Measurements from ENCODE around the gene RNASE4.

RNASE4 gene

DNA sequence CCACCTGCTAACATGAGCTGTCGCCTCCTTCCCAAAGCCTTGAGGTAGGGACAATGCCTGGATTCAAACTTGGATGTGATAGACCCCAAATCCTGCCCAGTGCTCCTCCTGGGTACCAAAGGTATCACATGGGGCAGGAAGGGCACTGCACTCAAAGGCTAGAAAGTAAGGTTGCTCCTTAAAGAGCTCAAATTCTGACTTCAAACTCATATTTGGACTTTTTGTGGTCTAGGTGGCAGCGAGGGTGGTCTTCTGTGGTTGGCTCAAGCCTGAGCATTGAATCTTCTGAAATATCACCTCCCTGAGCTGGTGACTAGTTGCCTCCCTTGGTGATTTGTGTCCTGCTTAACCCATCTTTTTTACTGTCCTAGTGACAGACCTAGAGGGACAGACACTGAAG lies 8.3 kb upstream of the RNASE4 start:
- DNase-seq, result no peak

DNA sequence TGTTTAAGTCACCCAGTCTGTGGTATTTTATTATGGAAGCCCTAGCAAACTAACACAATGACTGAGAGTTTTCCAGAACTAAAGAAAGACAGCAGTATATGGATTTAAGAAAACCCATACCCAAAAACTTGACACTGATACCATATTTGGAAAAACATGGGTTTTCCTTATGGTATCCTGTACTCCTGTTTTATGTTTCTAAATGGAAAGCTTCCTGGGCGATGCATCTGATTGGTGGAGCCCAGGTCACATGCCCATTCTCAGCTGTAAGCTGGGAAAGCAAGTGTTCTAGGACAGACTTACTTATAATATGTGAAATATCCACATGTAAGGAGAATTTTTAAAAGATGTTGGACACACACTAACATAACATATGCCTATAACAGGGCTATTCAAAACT lies 4.5 kb upstream of the RNASE4 start:
- DNase-seq, result peak in 1 of 2 experiments; percentile 10

DNA sequence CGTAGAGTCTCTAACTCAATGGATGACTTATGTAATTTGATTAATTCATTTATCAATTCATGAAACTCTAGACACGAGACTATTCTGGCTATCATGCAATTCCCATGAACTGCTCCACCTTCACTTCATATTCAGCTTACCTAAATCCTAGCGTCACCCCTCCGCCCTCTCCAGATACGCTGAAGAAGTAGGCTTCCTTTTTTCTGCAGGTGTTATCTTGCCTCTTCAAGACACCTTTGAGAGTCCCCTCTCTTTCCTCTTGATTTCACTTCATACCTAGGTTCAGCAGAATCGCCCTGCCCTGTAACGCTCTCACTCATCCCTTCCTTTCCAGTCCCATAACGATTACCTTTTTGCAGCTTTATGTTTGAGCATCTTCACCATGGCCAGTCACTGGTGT lies 4.0 kb upstream of the RNASE4 start:
- DNase-seq, result no peak

DNA sequence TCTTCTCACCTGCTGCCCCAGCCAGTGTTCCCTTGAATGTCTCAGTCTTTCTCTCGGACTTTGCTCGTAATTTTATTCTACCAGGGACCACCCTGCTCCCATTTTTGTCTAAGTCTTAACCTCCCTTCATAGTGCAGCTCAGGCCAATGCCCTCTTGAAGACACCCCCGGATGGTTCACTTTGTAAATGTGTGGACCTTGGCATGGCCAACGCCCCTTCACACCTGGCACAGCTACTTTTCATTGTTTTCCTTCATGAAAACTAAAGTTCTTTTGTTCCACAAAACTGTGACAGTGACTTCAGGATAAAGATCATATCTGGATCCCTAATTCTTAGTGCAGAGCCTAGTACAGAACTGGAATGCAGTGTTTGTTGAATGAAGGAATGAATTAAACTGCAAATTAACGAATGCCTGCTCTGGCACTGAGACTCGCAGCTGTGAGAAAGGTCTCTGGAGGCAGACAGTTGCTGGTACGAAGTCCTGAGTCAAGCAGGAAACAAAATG lies 3.5 kb upstream of the RNASE4 start:
- DNase-seq, result no peak

DNA sequence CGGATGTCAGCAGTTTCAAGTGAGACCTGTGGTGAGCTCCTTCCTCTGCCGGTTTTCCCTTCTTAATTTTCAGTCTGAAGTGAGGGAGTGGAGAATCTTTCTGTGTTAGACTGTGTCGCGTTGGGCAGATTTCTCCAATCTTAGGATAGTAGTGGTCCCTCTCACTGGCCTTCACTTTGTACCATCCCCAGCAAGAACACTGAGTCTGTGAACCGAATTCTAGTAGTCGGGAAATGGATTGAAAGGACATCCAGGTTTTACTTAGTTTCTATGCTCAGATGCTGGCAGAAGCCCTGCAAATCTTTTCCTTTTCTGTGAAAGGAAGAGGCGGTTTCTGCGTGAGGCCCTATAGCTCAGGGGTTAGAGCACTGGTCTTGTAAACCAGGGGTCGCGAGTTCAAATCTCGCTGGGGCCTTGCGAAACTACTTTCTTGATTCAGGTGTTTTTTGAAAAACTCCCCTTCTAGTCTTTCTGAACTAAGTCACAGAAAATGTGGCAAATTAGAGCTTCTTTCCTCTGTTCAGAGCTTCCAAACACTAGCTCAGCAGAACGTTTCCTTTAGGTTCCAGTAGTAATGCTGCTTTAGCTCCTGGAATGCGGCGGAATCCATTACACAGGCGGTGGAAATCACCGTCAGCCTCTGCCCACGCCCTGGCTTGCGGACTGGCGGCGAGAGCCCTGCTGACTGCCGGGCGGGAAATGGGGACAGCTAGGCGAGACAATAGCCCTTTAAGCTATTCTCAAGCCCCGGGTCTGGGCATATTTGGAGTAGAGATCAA lies 2.8 kb upstream of the RNASE4 start:
- DNase-seq, result peak; percentile 82 to 93

DNA sequence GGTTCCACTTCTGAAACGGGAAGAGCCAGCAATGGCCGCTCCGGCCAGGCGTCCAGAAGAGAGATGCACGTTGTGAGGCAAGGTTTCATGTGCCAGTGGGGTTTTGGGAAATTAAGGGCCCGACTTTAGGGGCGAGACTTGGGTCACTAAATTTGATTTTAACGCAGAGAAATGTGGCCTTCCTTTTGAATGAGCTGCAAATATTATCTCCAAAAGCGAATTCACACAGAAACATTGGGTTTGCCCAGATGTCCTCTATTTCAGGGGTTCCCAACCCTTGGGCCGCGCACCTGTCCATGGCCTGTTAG lies 2.3 kb upstream of the RNASE4 start:
- DNase-seq, result no peak

DNA sequence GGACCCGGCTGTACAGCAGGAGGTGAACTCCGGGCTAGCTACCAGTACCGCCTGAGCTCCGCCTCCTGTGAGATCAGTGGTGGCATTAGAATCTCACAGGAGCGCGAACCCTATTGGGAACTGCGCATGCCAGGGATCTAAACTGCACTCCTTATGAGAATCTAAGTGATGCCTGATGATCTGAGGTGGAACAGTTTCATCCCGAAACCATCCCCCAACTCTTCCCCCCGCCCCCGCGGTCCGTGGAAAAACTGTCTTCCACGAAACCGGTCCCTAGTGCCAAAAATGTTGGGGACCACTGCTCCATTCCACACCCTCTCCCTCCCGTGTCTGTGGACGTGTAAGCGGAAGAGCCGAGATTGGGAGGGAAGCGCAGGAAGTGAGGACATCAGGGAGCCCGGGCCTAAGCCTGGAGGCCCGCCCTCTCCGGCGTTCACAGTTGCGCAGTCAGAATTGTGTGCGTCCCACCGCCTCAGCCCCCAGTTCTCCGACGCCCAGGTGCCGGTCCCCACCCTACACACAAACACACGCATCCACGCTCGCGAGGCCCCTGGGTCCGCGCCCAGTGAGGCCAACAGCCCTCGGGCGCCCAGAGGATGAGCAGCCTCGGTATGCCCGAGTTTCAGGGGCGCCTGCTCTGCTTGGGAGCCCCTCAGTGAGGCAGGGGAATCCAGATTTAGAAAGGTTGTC lies 1.8 kb upstream of the RNASE4 start:
- DNase-seq, result peak; percentile 80 to 94

DNA sequence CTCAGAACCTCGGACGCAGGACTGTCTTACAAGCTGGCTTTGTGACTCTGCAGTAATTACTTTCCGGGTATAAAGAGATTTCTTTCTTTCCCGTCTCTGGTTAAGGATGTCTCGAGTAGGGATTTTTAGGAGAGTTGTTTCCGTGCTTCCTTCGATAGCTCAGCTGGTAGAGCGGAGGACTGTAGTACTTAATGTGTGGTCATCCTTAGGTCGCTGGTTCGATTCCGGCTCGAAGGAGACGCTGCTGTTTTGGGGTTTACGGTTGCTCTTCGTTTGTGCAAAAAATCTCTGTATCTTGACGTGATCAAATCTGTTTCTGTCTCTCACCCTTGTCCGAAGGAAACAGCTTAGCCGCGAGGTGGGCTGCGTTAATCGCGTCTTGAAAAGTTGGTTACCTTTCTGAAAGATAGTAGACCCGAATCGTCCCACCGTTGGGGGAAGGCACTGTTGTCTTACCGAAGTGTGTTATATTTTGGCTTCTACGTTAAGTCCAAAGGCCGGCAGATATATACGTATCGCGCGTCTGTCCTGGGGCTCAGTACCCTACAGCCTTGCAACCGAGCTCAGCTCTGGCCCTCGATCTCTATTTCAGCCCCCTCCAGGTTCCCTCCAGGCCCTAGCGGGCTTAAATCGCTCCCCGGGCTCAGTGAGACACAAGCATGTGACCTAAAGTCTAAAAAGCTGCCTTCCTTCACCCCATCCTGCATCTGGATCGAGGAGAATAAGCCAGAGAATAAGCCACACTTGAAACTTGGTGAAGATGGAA lies 1.1 kb upstream of the RNASE4 start:
- DNase-seq, result peak; percentile 89 to 93

DNA sequence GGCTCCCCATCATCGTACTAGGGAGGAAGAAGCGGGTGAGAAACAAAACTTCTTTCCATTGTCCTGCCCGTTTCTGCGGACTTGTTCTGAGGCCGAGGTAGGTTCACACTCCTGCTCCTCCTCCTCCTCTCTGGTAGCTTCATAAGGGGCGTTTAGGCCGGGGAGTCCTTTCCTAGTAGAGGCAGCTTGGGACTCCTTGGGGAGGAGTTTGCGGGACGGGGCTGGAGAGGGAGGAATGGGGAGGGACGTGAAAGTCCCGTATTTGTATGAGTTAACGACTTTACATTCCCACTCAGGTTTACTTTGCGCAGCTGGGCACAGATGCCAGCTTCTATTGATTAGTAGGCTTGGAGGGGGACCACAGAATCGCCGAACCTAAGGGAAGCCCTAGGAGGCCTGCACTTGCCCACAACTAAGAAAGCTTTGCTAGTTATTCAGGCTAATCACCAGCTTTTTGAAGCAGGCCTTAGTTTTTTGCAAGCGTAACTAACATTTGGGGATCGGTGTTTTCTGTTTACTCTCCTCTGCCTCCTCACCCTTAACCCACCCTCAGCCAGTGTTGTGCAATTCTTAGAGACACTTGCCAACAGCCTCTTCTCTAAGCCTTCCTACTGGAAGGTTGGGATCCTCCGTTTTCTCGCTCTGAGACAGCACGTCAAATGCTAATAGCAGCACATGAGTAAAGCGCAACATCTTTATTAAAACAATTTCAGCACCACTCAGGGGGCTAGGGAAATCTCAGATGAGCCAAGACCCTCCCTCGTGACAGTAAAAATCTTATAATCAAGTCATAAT lies 499 bp downstream of the RNASE4 start:
- DNase-seq, result peak; percentile 42 to 87

DNA sequence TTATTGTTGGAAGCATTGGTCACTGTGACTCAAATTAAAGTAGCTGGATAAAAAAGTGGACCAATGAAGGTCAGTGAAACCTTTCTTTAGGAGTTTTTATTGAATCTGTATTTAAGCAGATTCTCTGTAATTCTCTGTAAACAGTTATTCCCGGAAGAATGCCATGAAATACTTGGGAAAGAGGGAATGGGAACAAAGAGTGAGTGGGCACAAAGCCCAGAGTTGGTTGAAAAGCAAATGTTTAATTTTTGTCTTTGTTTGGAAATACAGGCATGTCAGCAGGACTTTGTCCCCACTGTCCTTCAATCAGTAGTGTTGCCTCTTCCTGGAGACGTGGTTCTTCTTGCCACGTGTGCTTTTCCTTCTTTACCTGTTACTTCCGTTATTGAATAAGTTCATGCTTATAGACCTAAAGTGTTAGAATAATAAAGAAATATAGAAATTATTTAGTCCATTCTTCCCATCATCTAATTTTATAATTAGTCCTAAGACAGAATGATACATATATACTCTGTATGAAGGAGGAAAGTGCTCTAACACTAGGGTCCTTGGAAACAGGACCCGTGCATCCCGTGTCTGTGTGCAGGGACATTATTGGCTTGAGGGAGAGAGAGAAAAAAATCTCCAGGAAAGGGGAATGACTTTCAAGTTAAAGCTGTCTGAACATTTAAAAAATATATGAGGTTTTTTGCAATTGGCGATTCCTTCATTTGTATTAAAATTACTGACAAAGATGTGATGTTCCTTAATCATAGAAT lies 2.2 kb downstream of the RNASE4 start:
- DNase-seq, result no peak

DNA sequence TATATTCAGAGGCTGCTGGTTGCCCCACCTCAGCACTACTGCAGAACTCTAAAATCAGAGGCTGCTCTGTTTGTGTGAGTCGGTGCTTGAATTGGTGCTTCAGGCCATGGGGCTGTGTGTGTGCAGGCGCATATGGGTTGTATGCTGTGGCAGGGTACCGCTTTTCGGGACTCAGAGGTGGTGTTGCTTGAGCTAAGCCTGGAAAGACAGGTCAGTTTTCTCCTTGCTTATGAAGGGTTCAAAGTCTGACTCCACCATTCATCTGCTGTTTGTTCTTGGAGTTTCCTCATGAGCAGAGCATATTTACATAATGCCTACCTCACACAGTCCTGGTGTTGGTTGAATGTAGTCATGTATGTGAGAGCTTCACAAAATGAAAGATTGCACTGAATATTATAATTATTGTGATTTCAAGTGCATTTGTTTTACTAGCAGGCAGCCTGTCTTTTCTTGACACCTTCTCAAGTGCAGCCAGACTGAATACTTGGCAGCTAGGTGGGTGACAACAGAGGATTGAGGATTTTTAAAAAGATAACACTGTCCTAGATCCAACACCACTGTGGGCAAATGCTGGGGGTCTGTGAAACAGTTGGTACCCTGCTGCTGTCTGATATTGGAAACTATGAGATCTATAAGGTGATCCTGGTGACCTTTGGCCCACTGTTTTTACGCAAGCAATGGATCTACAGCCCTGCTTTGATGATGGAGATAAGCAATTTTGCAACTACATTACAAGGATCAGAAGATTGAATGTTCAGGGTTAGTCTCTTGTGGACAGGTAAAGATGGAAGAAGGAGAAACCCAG lies 3.2 kb downstream of the RNASE4 start:
- no peak for DNase-seq

DNA sequence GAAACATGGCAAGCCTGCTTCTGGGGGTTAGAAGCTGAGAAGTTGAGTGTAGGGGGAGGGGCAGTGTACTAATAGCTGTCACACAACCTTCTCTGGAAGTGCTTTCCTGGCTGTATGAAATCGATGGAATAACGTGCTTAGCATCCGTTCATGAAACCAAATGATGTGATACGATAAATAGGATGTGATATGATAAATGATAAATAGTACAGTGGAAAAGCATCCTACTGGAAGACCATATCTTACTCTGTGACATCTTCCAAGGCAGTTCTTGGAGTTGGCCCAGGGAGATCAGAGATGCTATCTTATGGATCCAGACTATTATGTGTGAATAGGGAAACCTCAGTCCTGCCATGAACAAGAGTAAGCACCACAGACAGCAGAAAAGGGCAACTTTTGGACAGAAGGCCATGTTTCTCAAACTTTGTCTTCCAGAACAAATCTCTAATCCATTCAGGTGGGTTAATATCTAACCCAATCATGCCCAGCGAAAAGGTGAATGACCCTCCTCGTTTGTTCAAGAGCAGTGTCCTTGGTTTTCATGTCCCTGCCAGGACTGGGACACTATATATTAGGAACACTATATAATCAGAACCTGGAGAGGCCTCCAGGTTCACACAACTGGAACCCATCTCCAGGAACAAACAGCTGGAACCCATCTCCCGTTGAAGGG lies 3.9 kb downstream of the RNASE4 start, which contains the start of gene ANG:
Gene ANG, plus strand, starts transcription at position 598 of the 673 bp plus-strand sequence. CDS start 4,801 bp downstream, outside the sequence.
- DNase-seq, result no peak

DNA sequence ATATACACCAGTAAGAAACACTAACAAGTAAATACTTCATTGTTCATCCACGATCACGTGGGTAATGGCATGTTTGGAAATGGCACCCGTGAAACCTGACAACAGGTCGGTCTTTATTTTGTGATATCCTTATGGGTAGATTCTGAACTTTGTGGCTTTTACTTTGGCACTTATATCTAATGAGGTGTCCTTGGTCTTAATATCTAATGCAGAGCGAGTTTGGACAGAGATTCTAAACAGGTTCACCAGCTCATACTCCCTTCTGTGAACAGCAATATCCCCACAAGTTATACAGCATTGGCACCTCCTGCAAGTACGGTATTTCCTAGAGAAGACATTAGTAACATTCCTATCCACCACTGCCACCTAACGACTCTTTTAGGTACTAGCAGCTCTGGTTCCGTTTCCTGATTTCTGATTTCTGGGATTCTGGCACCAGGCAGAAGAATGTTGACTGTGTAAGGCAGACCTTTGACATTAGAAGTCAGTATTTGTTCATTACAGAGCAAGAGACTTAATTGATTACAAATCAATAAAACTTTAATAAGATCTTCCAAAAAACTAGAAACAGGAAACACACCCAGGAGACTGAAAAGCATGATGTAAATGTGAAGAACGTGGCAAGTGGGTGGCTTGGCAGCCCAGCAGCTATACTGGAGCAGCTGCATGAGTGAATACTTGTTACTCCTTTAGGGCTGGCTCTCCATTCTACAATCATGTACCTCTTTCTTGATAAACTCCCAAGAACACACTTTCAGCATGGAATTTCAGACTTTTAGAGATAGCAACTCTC lies 6.7 kb downstream of the RNASE4 start:
- DNase-seq, result peak in 1 of 2 experiments; percentile 86

DNA sequence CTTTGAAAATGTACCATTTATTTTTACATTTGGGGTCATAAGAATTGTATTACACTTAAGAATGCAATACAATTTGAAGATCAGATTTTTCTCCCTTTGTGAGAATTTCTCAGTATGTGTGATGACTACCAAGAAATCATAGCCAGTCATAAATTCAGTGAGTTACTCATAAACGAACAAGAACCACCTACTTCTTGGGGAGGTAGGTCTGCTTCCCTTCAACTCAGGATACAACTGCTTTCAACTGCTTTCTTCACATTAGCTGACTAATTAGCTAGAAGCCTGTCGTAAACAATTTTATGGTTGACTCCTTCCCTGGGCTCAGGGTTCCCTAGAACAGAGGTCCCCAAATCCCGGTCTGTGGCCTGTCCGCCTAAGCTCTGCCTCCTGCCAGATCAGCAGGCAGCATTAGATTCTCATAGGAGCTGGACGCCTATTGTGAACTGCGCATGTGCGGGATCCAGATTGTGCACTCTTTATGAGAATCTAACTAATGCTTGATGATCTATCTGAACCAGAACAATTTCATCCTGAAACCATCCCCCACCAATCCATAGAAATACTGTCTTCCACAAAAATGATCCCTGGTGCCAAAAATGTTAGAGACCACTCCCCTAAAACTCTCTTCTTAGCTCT lies 7.9 kb downstream of the RNASE4 start:
- DNase-seq, result no peak

DNA sequence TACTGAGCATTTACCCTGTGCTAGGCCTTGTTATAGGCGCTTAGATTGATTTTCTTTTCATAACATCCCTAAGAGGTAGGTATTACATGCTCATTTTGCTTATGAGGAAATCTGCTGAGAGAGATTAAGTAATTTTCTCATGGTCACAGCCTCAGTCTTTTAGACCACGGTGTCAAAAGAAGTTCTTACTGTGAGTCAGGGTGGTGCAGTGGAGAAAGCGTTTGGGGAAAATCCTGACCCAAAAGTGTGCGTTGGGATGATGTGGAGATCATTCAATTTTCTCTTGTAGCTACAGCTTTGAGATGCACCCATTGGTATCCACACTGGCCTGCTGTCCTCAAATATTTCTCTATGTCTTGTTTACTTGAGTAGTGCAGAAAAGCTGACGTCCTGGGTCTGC lies 12.4 kb downstream of the RNASE4 start:
- DNase-seq, result no peak

DNA sequence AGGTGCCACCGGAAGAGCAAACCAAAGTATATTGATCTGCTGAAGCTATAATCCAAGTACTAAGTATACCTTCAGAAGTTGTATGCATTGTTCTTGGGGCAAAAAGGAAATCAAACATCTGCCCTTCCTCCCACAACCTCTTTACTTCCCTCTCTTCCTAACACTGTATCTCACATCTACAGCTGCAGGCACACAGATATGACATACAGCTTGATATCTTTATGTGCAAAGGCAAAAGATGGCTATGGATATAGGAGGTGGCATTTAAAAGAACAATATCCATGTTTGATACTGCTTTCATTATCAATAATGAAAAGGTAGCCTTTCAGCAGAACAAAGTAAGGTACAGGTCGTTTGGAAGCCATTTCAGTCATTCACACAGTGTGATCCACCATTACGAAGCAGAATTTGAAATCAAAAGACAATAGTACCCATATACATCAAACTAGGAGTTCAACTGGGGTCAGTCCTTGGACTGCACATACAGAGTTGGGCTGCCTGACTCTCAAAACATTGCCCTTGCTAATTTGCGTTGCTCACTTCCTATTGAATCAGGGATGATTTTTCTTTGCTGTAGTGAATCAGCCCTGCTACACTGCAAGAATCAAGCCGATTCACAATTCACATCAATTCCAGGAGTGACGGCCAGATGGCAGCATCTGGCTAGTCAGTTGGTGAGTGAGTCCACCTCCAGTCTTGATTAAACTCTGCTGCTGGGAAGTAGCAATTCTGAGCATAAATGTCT lies 13.1 kb downstream of the RNASE4 start:
- DNase-seq, result peak; percentile 28 to 64

DNA sequence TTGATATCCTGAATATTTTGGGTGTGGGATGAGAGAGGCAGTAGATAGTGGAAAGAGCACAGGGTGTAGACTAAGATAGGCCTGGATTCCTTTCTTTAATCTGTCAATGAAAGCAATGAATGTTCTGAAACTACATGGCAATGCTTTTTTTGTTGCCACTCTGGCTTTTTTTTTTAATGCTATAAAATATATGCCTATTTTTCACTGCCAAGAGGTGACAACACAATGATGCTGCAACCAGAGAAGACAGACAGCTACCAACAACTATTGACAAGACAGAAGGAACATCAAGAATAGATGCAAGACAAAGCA lies 13.6 kb downstream of the RNASE4 start:
- DNase-seq, result no peak

DNA sequence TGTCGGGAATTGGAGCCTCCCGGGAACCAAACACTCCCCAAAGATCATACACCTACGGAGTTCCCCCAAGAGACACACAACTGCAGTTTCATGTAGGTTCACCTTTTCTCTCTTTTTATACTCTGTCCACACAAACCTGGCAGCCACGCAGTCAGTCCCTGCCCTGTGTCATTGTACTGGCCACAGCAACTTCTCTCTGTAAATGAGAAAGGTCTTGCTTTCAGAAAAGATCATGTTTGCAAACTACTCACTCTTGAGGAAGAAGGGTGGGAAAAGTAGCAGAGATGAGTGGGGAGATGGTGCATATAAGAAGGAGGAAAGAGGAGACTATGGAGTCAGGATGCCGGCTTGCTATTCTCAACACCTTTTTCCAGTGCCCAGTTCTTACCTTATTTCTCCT lies 14.6 kb downstream of the RNASE4 start:
- no peak for DNase-seq

DNA sequence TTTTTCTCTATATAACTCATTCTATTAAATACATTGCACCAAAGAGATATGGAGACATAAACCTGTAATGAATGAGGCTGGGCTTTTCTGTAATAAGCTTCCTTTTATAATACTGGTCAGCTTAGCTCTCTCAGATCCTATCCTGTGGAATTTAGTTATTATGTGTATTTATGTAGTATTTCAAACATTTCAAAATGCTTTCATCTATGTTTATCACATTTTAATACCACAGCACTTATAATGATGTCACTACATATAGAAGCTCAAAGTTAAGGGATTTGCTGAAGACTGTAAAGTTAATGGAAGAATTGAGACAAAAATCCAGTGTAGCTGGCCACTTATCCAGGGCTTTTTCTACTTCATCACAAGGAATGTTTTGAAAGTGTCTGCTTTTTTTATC lies 15.6 kb downstream of the RNASE4 start:
- DNase-seq, result no peak

Measured in SW 1271 (cell line).